Hematopoietic multipotent progenitor cell treated with erythropoietin and hydrocortisone succinate and interleukin-3 and kit ligand, for 15 days (in vitro differentiated cells): Measurements from ENCODE around the gene DBT.
A peak's percentile ranks its signal among the peaks of the same experiment; 100 is the strongest.
"Not testable (repeated sequence)": the region's sequence is repeated elsewhere in the genome, so short reads cannot be mapped to it uniquely, and the experiment has no call there.

Experiments used
- DNase-seq: peaks from one replicate; pipeline ENCODE4 v3.0.0-alpha.2; 2015; ENCODE audit warnings: low spot score

The DBT gene

GRCh38 chr1:100250807-100251206, 1.2 kb upstream of the DBT start:
- no peak for DNase-seq

GRCh38 chr1:100250264-100250663, 630 bp upstream of the DBT start:
- no peak for DNase-seq

GRCh38 chr1:100249155-100249536, 488 bp downstream of the DBT start:
- no peak for DNase-seq

- DNase-seq: peak; percentile 15
Measured at GRCh38 chr1:100246738-100247137, 2.9 kb downstream of the DBT start.

GRCh38 chr1:100240631-100241030, 9.0 kb downstream of the DBT start:
- DNase-seq: no peak

GRCh38 chr1:100239961-100240360, 9.7 kb downstream of the DBT start:
- no peak for DNase-seq

- DNase-seq: no peak
Measured at GRCh38 chr1:100237091-100237490, 12.5 kb downstream of the DBT start.

GRCh38 chr1:100234432-100234831, 15.2 kb downstream of the DBT start:
- no peak for DNase-seq

GRCh38 chr1:100233566-100233965, 16.1 kb downstream of the DBT start:
- not testable (repeated sequence) for DNase-seq

GRCh38 chr1:100232156-100232555, 17.5 kb downstream of the DBT start:
- no peak for DNase-seq

- DNase-seq: no peak
Measured at GRCh38 chr1:100231721-100232120, 17.9 kb downstream of the DBT start.

- DNase-seq: no peak
Measured at GRCh38 chr1:100230765-100231164, 18.9 kb downstream of the DBT start.

GRCh38 chr1:100229681-100230443, 19.8 kb downstream of the DBT start:
- DNase-seq: no peak

GRCh38 chr1:100222428-100222827, 27.2 kb downstream of the DBT start:
- DNase-seq: no peak

- no peak for DNase-seq
Measured at GRCh38 chr1:100219883-100220282, 29.8 kb downstream of the DBT start.

- no peak for DNase-seq
Measured at GRCh38 chr1:100219457-100219856, 30.2 kb downstream of the DBT start.

GRCh38 chr1:100217834-100218233, 31.8 kb downstream of the DBT start:
- no peak for DNase-seq

GRCh38 chr1:100215101-100215500, 34.5 kb downstream of the DBT start:
- DNase-seq: no peak

- DNase-seq: no peak
Measured at GRCh38 chr1:100213141-100213540, 36.5 kb downstream of the DBT start.

- no peak for DNase-seq
Measured at GRCh38 chr1:100206301-100206700, 43.3 kb downstream of the DBT start.

- not testable (repeated sequence) for DNase-seq
Measured at GRCh38 chr1:100205593-100205992, 44.0 kb downstream of the DBT start.

GRCh38 chr1:100205103-100205502, 44.5 kb downstream of the DBT start:
- DNase-seq: not testable (repeated sequence)

GRCh38 chr1:100202703-100203102, 46.9 kb downstream of the DBT start:
- DNase-seq: not testable (repeated sequence)

- DNase-seq: not testable (repeated sequence)
Measured at GRCh38 chr1:100200060-100200459, 49.6 kb downstream of the DBT start.
